Liver (tissue), 9 donors: ENCODE results near the gene ETDC. TPM values are rescaled to one million over a fixed set of nuclear protein-coding genes. Genes with fewer than 3 reads are reported as not detected.

Experiments
- DNase-seq: peaks from one replicate; pipeline ENCODE4 v3.0.0-alpha.2; 2017; ENCODE audit warnings: low spot score
- H3K27ac ChIP-seq, 2 donors: one replicate each; pipeline ENCODE4 v1.7.0; 2013; ENCODE audit warnings: inconsistent platforms in 2 of 2, low read length in 2 of 2, control low read depth in 1 of 2, low read depth in 1 of 2, mild to moderate bottlenecking in 1 of 2
- H3K27me3 ChIP-seq, 4 donors: one replicate each; pipeline versions ENCODE4 v1.6.1 to v1.7.0; 2013; ENCODE audit warnings: low read length in 3 of 4, inconsistent platforms in 1 of 4, mild to moderate bottlenecking in 1 of 4, moderate library complexity in 1 of 4; ENCODE audit not compliant: control insufficient read depth in 4 of 4, insufficient read depth in 4 of 4
- H3K36me3 ChIP-seq, 4 donors: one replicate each; pipeline versions ENCODE4 v1.6.1 to v1.7.0; 2013; ENCODE audit warnings: low read length in 3 of 4, mild to moderate bottlenecking in 3 of 4, low read depth in 1 of 4, moderate library complexity in 1 of 4; ENCODE audit not compliant: control insufficient read depth in 4 of 4, insufficient read depth in 3 of 4
- H3K4me1 ChIP-seq, 4 donors: one replicate each; pipeline versions ENCODE4 v1.6.1 to v1.7.0; 2013; ENCODE audit warnings: low read length in 3 of 4, mild to moderate bottlenecking in 3 of 4, moderate library complexity in 1 of 4; ENCODE audit not compliant: control insufficient read depth in 4 of 4, insufficient read depth in 4 of 4
- H3K4me3 ChIP-seq, 3 donors: one replicate each; pipeline versions ENCODE4 v1.6.1 to v1.7.0; 2013; ENCODE audit warnings: low read length in 3 of 3, control low read depth in 1 of 3, low read depth in 1 of 3, mild to moderate bottlenecking in 1 of 3
- H3K9ac ChIP-seq, 2 donors: one replicate each; pipeline ENCODE4 v1.7.0; 2013; ENCODE audit warnings: low read length in 2 of 2, mild to moderate bottlenecking in 2 of 2, moderate library complexity in 2 of 2, control low read depth in 1 of 2, low read depth in 1 of 2
- H3K9me3 ChIP-seq, 4 donors: one replicate each; pipeline versions ENCODE4 v1.6.1 to v1.7.0; 2013; ENCODE audit warnings: low read length in 3 of 4; ENCODE audit not compliant: control insufficient read depth in 4 of 4
- EGR1 ChIP-seq, 2 donors: IDR thresholded peaks; 2 replicates each; pipeline ENCODE4 v1.6.1; 2016 to 2018; ENCODE audit warnings: antibody characterized with exemption in 2 of 2, low read depth in 2 of 2
- FOXA1 ChIP-seq: IDR thresholded peaks from 2 replicates; pipeline ENCODE4 v1.6.1; 2016; ENCODE audit warnings: antibody characterized with exemption
- FOXA2 ChIP-seq: IDR thresholded peaks from 2 replicates; pipeline ENCODE4 v1.6.1; 2016; ENCODE audit warnings: antibody characterized with exemption
- GABPA ChIP-seq, 2 donors: IDR thresholded peaks in 1 of 2; conservative IDR thresholded peaks in 1 of 2; 2 replicates each; pipeline ENCODE4 v1.6.1; 2016; ENCODE audit warnings: antibody characterized with exemption in 2 of 2, mild to moderate bottlenecking in 1 of 2, moderate library complexity in 1 of 2
- HNF4A ChIP-seq, 2 donors: conservative IDR thresholded peaks; 2 replicates each; pipeline ENCODE4 v1.6.1; 2016; ENCODE audit warnings: antibody characterized with exemption in 2 of 2, mild to moderate bottlenecking in 2 of 2
- HNF4G ChIP-seq: IDR thresholded peaks from 2 replicates; pipeline ENCODE4 v1.6.1; 2016; ENCODE audit warnings: antibody characterized with exemption
- JUND ChIP-seq, 2 donors: IDR thresholded peaks; 2 replicates each; pipeline ENCODE4 v1.6.1; 2016; ENCODE audit warnings: antibody characterized with exemption in 2 of 2
- NR2F2 ChIP-seq: IDR thresholded peaks from 2 replicates; pipeline ENCODE4 v1.6.1; 2016; ENCODE audit warnings: antibody characterized with exemption
- RAD21 ChIP-seq, 2 donors: IDR thresholded peaks; 2 replicates each; pipeline ENCODE4 v1.6.1; 2016; ENCODE audit warnings: antibody characterized with exemption in 2 of 2, mild to moderate bottlenecking in 2 of 2
- RXRA ChIP-seq, 2 donors: IDR thresholded peaks; 2 replicates each; pipeline ENCODE4 v1.6.1; 2017 to 2018; ENCODE audit warnings: antibody characterized with exemption in 2 of 2, mild to moderate bottlenecking in 1 of 2
- SP1 ChIP-seq: IDR thresholded peaks from 2 replicates; pipeline ENCODE4 v1.6.1; 2018; ENCODE audit warnings: antibody characterized with exemption, mild to moderate bottlenecking
- TAF1 ChIP-seq: conservative IDR thresholded peaks from 2 replicates; pipeline ENCODE4 v1.6.1; 2016; ENCODE audit warnings: antibody characterized with exemption, mild to moderate bottlenecking
- YY1 ChIP-seq: IDR thresholded peaks from 2 replicates; pipeline ENCODE4 v1.6.1; 2016; ENCODE audit warnings: antibody characterized with exemption, mild to moderate bottlenecking
- WGBS: extraction: QIAGEN DNeasy Blood & Tissue Kit; methylation state at CpG from one replicate; pipeline ENCODE4 v1.1.7; 2013; 5-methylcytosine and 5-hydroxymethylcytosine counted together
- polyA plus RNA-seq, 2 donors: library from polyadenylated mRNA; stranded (reverse) in 1 of 2; unstranded in 1 of 2; fragments of 200-250 nt in 1 of 2; fragments of >200 nt in 1 of 2; fragmentation: Nextera tagmentation in 1 of 2; extraction: Ambion mirVana in 1 of 2; gene quantifications; one replicate each; pipeline versions ENCODE4 v1.2.1 to v1.2.3, GENCODE V29; 2013 to 2015
- total RNA-seq, 2 donors: library from RNA; depleted of rRNA; stranded (reverse); fragments of >200 nt; gene quantifications; one replicate each; pipeline ENCODE4 v1.2.3, GENCODE V29; 2014
- TF ChIP-seq, protein P1 (sequence below): IDR thresholded peaks from 2 replicates; pipeline ENCODE4 v1.6.1; 2016; ENCODE audit warnings: antibody characterized with exemption, mild to moderate bottlenecking
- TF ChIP-seq, protein P2 (sequence below): IDR thresholded peaks from 2 replicates; pipeline ENCODE4 v1.6.1; 2016; ENCODE audit warnings: antibody characterized with exemption
- TF ChIP-seq, protein P3 (sequence below): fragments of 150-350 bp; IDR thresholded peaks from 2 replicates; pipeline ENCODE4 v1.5.1; 2017; ENCODE audit warnings: improper control_type of control experiment, low read depth, low read length; ENCODE audit not compliant: missing input control
- TF ChIP-seq, protein P4 (sequence below): IDR thresholded peaks from 2 replicates; pipeline ENCODE4 v1.6.1; 2016; ENCODE audit warnings: antibody characterized with exemption
- donor health status: healthy.
- donor health status: healthy.
- donor health status: healthy.
- donor health status: healthy.
- donor health status: healthy.

Gene ETDC
- total and polyA plus RNA-seq, 4 donors = not detected

DNA sequence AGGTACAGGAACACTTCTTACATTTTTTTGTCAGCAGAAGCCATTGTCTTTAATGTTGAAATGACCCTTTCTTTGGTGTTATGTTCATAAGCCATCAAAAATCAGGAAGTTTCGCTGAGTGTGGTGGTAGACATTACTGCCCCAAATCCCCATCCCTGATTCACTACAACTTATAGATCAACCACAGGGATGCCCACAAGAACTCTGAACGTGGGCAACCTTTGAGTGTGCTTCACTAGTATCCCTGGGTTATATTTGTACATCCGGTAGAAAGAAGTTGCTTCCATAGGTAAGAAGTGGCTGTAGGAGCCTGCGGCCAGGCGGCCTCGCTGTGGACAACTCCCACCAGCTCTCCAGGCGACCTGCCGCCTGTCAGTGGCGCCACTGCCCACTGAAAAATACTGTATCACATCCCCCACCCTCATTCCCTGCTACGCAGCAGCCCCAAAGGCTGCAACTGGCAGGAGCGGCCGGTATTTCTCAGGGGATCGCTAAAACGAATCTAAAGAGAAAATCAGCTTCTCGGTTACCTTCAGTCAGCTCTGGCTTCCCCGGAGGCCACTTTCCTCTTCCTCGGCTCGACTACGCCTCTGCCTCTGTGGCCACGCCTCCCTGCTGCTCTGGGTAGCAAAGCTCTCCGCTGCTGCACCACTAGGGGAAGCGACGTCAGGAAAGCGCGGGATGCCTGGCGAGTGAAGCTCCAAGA lies 13.9 kb upstream of the ETDC start:
- H3K4me3 ChIP-seq = peak overlapping the region in 2 of 3 donors; percentile 26
- H3K4me1 ChIP-seq = no peaks in the 10 kb centered on the region
- peak; percentile 37 for DNase-seq
- H3K27ac ChIP-seq = no peak overlapping the region
- H3K9me3 ChIP-seq = peaks cover 2 to 23% (median 14%) of the 10 kb centered on the region in 4 donors
- H3K36me3 ChIP-seq = peaks cover 0 to 24% (median 6%) of the 10 kb centered on the region in 4 donors
- H3K27me3 ChIP-seq = no peaks in the 10 kb centered on the region
- TF ChIP-seq JUND (IDR thresholded peaks at IDR 0.05) = no peak
- no peak for TF ChIP-seq HNF4A (conservative IDR thresholded peaks at IDR 0.05)
- TF ChIP-seq, protein P1, sequence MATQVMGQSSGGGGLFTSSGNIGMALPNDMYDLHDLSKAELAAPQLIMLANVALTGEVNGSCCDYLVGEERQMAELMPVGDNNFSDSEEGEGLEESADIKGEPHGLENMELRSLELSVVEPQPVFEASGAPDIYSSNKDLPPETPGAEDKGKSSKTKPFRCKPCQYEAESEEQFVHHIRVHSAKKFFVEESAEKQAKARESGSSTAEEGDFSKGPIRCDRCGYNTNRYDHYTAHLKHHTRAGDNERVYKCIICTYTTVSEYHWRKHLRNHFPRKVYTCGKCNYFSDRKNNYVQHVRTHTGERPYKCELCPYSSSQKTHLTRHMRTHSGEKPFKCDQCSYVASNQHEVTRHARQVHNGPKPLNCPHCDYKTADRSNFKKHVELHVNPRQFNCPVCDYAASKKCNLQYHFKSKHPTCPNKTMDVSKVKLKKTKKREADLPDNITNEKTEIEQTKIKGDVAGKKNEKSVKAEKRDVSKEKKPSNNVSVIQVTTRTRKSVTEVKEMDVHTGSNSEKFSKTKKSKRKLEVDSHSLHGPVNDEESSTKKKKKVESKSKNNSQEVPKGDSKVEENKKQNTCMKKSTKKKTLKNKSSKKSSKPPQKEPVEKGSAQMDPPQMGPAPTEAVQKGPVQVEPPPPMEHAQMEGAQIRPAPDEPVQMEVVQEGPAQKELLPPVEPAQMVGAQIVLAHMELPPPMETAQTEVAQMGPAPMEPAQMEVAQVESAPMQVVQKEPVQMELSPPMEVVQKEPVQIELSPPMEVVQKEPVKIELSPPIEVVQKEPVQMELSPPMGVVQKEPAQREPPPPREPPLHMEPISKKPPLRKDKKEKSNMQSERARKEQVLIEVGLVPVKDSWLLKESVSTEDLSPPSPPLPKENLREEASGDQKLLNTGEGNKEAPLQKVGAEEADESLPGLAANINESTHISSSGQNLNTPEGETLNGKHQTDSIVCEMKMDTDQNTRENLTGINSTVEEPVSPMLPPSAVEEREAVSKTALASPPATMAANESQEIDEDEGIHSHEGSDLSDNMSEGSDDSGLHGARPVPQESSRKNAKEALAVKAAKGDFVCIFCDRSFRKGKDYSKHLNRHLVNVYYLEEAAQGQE = no peak
- H3K9ac ChIP-seq = no peak overlapping the region
- WGBS = 70% methylated on average over 26 of the region's 26 CpGs

DNA sequence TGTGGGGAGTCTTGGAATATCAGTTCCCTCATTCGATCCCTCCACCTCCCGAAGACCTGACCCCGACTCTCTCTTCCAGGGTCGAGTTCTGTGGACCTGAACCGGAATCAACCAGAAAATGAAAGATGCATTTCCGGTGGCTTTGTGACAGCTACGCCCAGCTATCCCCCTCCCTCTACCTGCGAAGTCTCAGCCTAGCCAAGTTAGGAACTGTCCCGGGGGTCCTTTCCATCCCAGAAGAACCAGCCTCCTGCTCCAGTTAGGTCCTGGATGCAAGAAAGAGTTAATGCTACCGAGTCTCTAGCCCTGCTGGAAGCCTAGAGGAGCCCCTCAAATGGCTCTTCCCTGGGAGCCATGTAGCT lies 13.4 kb upstream of the ETDC start:
- peak overlapping the region in 2 of 3 donors; percentile 20 to 26 for H3K4me3 ChIP-seq

DNA sequence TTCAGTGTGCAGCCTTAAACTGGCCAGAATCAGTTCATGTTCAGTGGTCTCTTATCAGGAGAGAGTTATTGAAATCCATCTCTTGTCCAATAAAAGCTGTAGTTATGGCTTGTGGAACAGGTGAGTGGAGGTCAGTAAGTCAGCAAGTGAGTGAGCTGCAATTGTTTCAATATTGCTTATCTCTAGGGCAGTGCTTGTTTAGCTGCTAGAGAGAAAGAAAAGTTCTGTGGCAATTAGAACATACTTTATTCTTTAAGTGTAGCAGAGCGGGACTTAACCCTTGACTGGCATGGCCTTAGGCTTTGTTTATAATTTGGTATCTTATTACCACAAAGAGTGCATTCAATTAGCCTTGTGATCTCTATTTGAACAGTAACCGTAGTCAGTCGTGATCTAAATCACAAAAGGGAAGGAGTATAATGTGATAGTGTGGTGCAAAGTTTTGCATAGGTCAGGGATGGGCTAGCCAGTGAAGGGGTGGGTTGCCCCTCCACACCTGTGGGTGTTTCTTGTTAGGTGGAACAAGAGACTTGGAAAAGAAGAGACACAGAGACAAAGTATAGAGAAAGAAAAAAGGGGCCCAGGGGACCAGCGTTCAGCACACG lies 6.9 kb upstream of the ETDC start:
- 88% methylated on average over 5 of the region's 5 CpGs for WGBS
- no peaks in the 10 kb centered on the region for H3K9me3 ChIP-seq
- H3K9ac ChIP-seq = no peak overlapping the region
- TF ChIP-seq, protein P2, sequence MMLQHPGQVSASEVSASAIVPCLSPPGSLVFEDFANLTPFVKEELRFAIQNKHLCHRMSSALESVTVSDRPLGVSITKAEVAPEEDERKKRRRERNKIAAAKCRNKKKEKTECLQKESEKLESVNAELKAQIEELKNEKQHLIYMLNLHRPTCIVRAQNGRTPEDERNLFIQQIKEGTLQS = no peak
- TF ChIP-seq FOXA2 (no peak), TAF1 (no peak), RAD21 (IDR thresholded peaks at IDR 0.05) (no peak), NR2F2 (no peak), RXRA (IDR thresholded peaks at IDR 0.05) (no peak), HNF4G (no peak), EGR1 (IDR thresholded peaks at IDR 0.05; ENCODE audit: low read depth in 2 of 2) (no peak), GABPA (IDR thresholded peaks at IDR 0.05 in 1 of 2, conservative IDR thresholded peaks at IDR 0.05 in 1 of 2) (no peak), FOXA1 (no peak), JUND (IDR thresholded peaks at IDR 0.05) (no peak), YY1 (no peak), SP1 (no peak)
- TF ChIP-seq, protein P3, sequence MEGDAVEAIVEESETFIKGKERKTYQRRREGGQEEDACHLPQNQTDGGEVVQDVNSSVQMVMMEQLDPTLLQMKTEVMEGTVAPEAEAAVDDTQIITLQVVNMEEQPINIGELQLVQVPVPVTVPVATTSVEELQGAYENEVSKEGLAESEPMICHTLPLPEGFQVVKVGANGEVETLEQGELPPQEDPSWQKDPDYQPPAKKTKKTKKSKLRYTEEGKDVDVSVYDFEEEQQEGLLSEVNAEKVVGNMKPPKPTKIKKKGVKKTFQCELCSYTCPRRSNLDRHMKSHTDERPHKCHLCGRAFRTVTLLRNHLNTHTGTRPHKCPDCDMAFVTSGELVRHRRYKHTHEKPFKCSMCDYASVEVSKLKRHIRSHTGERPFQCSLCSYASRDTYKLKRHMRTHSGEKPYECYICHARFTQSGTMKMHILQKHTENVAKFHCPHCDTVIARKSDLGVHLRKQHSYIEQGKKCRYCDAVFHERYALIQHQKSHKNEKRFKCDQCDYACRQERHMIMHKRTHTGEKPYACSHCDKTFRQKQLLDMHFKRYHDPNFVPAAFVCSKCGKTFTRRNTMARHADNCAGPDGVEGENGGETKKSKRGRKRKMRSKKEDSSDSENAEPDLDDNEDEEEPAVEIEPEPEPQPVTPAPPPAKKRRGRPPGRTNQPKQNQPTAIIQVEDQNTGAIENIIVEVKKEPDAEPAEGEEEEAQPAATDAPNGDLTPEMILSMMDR = no peak
- TF ChIP-seq, protein P1 = no peak
- TF ChIP-seq, protein P4, sequence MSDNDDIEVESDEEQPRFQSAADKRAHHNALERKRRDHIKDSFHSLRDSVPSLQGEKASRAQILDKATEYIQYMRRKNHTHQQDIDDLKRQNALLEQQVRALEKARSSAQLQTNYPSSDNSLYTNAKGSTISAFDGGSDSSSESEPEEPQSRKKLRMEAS = no peak
- no peak overlapping the region for H3K27ac ChIP-seq
- no peaks in the 10 kb centered on the region for H3K36me3 ChIP-seq
- no peaks in the 10 kb centered on the region for H3K4me1 ChIP-seq
- no peak for DNase-seq
- H3K4me3 ChIP-seq = no peak overlapping the region
- H3K27me3 ChIP-seq = no peaks in the 10 kb centered on the region

More for the DNA sequence above, 13.4 kb upstream of the ETDC start:
- H3K27ac ChIP-seq = no peak overlapping the region
- WGBS = 46% methylated on average over 10 of the region's 10 CpGs
- H3K9ac ChIP-seq = no peak overlapping the region
- peaks cover 2 to 21% (median 13%) of the 10 kb centered on the region in 4 donors for H3K9me3 ChIP-seq
- TF ChIP-seq YY1 (no peak), GABPA (IDR thresholded peaks at IDR 0.05 in 1 of 2, conservative IDR thresholded peaks at IDR 0.05 in 1 of 2) (no peak)
- DNase-seq = no peak
- H3K36me3 ChIP-seq = peaks cover 0 to 23% (median 5%) of the 10 kb centered on the region in 4 donors
- no peaks in the 10 kb centered on the region for H3K27me3 ChIP-seq
- no peaks in the 10 kb centered on the region for H3K4me1 ChIP-seq
